Measurements from ENCODE around the gene DLG2.

Gene DLG2

GRCh38 chr11:84901991-84902390, 725.2 kb downstream of the DLG2 start:
- TF ChIP-seq, protein P1, sequence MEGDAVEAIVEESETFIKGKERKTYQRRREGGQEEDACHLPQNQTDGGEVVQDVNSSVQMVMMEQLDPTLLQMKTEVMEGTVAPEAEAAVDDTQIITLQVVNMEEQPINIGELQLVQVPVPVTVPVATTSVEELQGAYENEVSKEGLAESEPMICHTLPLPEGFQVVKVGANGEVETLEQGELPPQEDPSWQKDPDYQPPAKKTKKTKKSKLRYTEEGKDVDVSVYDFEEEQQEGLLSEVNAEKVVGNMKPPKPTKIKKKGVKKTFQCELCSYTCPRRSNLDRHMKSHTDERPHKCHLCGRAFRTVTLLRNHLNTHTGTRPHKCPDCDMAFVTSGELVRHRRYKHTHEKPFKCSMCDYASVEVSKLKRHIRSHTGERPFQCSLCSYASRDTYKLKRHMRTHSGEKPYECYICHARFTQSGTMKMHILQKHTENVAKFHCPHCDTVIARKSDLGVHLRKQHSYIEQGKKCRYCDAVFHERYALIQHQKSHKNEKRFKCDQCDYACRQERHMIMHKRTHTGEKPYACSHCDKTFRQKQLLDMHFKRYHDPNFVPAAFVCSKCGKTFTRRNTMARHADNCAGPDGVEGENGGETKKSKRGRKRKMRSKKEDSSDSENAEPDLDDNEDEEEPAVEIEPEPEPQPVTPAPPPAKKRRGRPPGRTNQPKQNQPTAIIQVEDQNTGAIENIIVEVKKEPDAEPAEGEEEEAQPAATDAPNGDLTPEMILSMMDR (IDR thresholded peaks at IDR 0.05) = no peak

DNA sequence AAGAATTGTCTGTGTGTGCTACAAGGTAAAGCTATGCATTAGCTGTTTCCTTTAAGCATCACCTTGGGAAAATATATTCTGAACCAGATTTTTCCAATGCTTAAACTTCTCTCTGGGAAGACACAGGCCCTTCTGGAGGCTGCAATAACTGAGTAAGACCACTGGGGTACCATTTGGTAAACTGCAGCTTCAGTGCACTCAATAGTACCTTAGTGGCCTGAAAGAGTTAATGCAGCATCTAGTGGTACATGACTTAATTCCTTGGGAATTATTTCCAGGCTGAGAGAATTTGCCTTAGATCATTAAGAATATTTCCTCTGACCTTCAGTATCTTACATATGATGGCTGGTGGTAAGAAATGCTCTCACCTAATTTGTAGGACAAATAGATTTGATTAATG, 727.4 kb downstream of the DLG2 start:
- TF ChIP-seq, protein P1 (IDR thresholded peaks at IDR 0.05) = no peak

DNA sequence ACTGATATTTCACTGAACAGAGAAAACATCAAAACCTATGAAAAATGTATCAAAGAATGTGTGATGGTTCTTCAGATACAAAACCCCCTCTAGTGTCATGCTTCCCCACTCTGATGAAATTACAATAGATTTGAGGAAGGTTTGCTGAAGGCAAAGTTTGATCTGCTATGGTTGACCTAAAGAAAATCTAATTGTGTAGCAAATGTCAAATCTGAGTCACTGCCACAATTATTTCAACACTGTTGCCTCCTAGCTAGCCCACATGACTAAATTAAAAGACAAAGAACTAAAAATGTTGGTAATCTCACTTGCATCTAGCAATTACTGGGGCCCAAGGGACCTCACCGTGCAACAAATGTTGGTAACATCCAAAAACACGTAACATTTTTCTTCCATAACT, 728.0 kb downstream of the DLG2 start:
- TF ChIP-seq, protein P1 (IDR thresholded peaks at IDR 0.05) = no peak

- TF ChIP-seq, protein P1 (IDR thresholded peaks at IDR 0.05) = no peak
These were observed 732.5 kb downstream of the DLG2 start for GRCh38 chr11:84894666-84895065.

GRCh38 chr11:84890676-84891075, 736.5 kb downstream of the DLG2 start:
- TF ChIP-seq, protein P1 (IDR thresholded peaks at IDR 0.05) = no peak

DNA sequence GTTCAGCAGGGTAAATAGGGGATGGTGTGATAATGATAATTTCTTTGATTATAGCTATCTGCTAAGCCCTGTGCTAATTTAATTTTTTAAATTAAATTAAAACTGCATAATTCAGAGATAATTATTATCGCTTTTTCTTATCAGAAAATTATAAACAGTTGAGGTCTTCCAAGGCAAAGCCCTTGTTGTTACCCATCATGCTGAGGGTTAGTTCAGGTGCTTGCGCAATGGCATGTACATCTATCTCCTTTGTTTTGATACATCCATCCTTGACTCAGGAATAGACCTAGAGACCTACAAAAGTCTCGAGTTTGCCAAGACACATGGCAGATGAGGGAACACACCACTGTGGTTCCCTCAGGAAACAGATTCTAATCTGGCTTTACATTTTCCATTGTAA, 737.6 kb downstream of the DLG2 start:
- TF ChIP-seq, protein P1 (IDR thresholded peaks at IDR 0.05) = no peak

DNA sequence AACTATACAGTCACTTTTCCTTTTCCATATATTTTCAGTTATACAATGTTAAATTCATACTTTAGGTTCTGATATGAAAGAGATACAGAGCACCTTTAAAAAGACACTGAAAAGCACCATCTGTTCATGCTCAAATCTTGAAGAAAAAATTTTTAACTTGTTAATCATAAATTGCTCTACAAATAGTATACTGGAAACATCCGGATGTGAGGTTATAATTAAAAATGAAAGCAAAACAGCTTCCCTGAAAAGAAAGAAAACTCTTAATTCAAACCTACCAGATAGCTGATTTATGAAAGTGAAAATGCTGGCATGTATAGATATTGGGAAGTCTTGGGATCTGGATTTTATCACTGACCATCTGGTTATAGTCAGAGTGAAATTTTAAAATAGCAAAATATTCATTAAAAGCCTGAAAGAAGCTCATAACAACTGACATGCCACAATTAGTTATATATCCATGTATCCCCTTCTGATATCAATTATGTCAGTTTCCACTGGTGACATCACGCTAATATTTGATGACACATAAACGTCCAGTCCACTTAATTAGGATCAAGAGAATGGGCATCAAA, 740.0 kb downstream of the DLG2 start:
- TF ChIP-seq, protein P1 (IDR thresholded peaks at IDR 0.05) = no peak

GRCh38 chr11:84886344-84886743, 740.8 kb downstream of the DLG2 start:
- TF ChIP-seq, protein P1 (IDR thresholded peaks at IDR 0.05) = no peak

Data from LNCAP (cell line).